ENCODE results near the gene OPCML.

DNA sequence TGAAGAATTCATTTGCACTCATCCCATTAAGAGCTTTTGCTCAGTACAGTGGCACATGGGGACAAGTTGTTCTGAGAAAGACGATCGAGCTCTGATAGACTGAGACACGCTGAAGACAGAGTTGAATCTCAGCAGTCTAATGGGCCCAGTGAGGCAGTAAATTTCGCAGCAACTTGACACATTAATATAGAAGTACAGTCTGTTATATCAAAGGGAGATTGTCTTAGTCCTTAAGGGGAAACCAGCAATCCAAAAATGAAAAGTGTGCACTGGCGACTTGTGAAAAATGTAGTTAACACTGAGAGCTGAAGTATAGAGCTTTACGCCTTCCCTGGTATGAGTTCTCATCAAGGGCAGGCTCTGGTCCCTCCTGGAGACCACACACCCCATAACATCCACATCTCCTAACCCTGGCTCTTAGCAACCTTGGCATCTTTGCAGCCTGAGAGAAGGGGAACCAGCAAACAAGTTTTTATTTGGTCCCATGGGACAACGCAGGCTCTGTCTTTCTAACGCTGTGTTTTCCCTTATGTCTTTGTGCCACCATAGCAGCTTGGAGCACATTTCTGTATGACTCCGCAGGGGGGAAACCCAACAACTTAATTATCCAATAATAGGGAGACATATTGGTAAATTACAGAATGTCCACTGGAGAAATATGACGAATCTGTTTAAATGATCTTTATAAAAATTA lies 952.5 kb downstream of the OPCML start:
- TF ChIP-seq CTCF (IDR thresholded peaks at IDR 0.05; ENCODE audit: poor library complexity, severe bottlenecking): no peak
- no peak for TF ChIP-seq POLR2AphosphoS5 (IDR thresholded peaks at IDR 0.05)
